ENCODE results near the gene LARP4.

LARP4 gene

DNA sequence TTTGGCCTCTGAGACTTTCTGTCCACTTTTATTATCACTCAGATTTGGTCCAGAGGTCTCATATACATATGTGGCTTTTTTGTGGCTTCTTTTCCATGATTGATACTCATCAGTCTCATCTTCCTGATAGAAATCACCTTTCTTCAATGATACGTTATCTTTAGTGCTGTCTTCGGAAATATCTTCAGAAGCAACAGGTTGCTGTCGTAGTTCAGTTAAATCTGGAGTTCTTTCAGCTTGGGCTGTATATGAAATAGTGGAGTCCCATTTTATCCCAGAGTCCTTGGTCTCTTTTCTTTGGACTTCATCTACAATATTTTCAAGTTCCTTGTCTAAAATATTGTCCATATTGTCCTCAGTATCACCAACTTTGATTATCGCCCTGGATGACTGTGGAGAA lies 45.3 kb upstream of the LARP4 start:
- H3K36me3 ChIP-seq (ENCODE audit: control insufficient read depth in 2 of 2, insufficient read depth in 1 of 2, low read length in 2 of 2): no peaks in the 10 kb centered on the region
- peak; percentile 67; the same call in 1 of the 2 replicates for TF ChIP-seq SCRT1 (tag by site-specific recombination; IDR thresholded peaks at IDR 0.05; ENCODE audit: borderline replicate concordance)
- TF ChIP-seq ZNF37A (tag by site-specific recombination; IDR thresholded peaks at IDR 0.05): no peak
- TF ChIP-seq SCRT2 (tag by site-specific recombination; IDR thresholded peaks at IDR 0.05): peak; percentile 82
- CTCF ChIA-PET: interaction anchor here (0.6 to 0.9 kb wide), 2 partner anchors 55 to 244 kb away, joined by 4 to 7 read pairs; partner anchors contain the start of gene COX14
- POLR2A ChIA-PET: no interaction called here
- no peak overlapping the region for H3K27ac ChIP-seq (ENCODE audit: extremely low read depth, low read depth, low read length)
- H3K4me1 ChIP-seq (ENCODE audit: control insufficient read depth, insufficient read depth, low read length): no peaks in the 10 kb centered on the region
- no peak overlapping the region for H3K4me3 ChIP-seq (ENCODE audit: low read depth, low read length)
- no peaks in the 10 kb centered on the region for H3K9me3 ChIP-seq (ENCODE audit: control insufficient read depth, insufficient read depth, low read depth, low read length)

GRCh38 chr12:50362671-50363070 lies 38.0 kb upstream of the LARP4 start:
- no peaks in the 10 kb centered on the region for H3K36me3 ChIP-seq (ENCODE audit: control insufficient read depth in 2 of 2, insufficient read depth in 1 of 2, low read length in 2 of 2)
- H3K27ac ChIP-seq (ENCODE audit: extremely low read depth, low read depth, low read length): no peak overlapping the region
- H3K4me3 ChIP-seq (ENCODE audit: low read depth, low read length): no peak overlapping the region
- ChIA-PET POLR2A (no interaction called here), CTCF (interaction anchor here (0.6 kb wide), 1 partner anchor 26 kb away, joined by 3 read pairs; no protein-coding TSS in a partner anchor)
- no peaks in the 10 kb centered on the region for H3K4me1 ChIP-seq (ENCODE audit: control insufficient read depth, insufficient read depth, low read length)
- no peak for TF ChIP-seq WT1 (tag by site-specific recombination; IDR thresholded peaks at IDR 0.05)
- TF ChIP-seq ZNF654 (tag by site-specific recombination; IDR thresholded peaks at IDR 0.05; ENCODE audit: low read depth): no peak
- TF ChIP-seq, protein P1, sequence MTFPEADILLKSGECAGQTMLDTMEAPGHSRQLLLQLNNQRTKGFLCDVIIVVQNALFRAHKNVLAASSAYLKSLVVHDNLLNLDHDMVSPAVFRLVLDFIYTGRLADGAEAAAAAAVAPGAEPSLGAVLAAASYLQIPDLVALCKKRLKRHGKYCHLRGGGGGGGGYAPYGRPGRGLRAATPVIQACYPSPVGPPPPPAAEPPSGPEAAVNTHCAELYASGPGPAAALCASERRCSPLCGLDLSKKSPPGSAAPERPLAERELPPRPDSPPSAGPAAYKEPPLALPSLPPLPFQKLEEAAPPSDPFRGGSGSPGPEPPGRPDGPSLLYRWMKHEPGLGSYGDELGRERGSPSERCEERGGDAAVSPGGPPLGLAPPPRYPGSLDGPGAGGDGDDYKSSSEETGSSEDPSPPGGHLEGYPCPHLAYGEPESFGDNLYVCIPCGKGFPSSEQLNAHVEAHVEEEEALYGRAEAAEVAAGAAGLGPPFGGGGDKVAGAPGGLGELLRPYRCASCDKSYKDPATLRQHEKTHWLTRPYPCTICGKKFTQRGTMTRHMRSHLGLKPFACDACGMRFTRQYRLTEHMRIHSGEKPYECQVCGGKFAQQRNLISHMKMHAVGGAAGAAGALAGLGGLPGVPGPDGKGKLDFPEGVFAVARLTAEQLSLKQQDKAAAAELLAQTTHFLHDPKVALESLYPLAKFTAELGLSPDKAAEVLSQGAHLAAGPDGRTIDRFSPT (tag by site-specific recombination; IDR thresholded peaks at IDR 0.05): no peak
- TF ChIP-seq, protein P2, sequence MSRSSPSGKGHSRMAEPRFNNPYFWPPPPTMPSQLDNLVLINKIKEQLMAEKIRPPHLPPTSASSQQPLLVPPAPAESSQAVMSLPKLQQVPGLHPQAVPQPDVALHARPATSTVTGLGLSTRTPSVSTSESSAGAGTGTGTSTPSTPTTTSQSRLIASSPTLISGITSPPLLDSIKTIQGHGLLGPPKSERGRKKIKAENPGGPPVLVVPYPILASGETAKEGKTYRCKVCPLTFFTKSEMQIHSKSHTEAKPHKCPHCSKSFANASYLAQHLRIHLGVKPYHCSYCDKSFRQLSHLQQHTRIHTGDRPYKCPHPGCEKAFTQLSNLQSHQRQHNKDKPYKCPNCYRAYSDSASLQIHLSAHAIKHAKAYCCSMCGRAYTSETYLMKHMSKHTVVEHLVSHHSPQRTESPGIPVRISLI (tag by site-specific recombination; IDR thresholded peaks at IDR 0.05): no peak
- H3K9me3 ChIP-seq (ENCODE audit: control insufficient read depth, insufficient read depth, low read depth, low read length): no peaks in the 10 kb centered on the region

DNA sequence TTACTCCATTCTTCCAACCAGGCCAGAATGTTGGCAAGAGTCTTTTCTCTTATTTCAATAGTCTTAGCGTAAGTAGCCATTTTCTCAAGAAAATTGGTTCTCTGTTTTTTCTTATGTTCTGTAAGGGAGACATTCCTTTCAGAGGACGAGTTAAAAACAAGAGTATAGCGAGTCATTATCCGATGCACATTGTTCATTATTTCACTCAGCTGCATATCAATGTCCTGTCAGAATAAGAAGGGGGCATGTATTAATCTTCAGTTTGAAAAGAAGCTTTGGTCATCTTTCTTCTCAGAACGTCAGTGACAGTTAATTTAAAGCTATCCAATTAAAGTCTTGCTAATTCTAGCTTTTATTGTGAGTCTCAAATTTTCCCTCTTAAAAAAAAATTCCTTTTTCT lies 37.5 kb upstream of the LARP4 start:
- no peaks in the 10 kb centered on the region for H3K36me3 ChIP-seq (ENCODE audit: control insufficient read depth in 2 of 2, insufficient read depth in 1 of 2, low read length in 2 of 2)
- no peak overlapping the region for H3K27ac ChIP-seq (ENCODE audit: extremely low read depth, low read depth, low read length)
- H3K4me1 ChIP-seq (ENCODE audit: control insufficient read depth, insufficient read depth, low read length): no peaks in the 10 kb centered on the region
- ChIA-PET CTCF (interaction anchor here (0.5 to 0.6 kb wide), 2 partner anchors 13 to 26 kb away, joined by 3 read pairs; no protein-coding TSS in a partner anchor), POLR2A (interaction anchor here (0.6 kb wide), 1 partner anchor 13 kb away, joined by 3 read pairs; no protein-coding TSS in a partner anchor)
- H3K4me3 ChIP-seq (ENCODE audit: low read depth, low read length): no peak overlapping the region
- TF ChIP-seq ZNF529 (tag by site-specific recombination; IDR thresholded peaks at IDR 0.05; ENCODE audit: insufficient replicate concordance) (no peak), ZFP3 (tag by site-specific recombination; IDR thresholded peaks at IDR 0.05; ENCODE audit: low read depth) (no peak), TRIM28 (IDR thresholded peaks at IDR 0.05; ENCODE audit: borderline replicate concordance, low read length) (no peak), ZNF555 (tag by site-specific recombination; conservative IDR thresholded peaks at IDR 0.05) (no peak), ZNF2 (tag by site-specific recombination; IDR thresholded peaks at IDR 0.05) (no peak), ZNF792 (tag by site-specific recombination; IDR thresholded peaks at IDR 0.05) (no peak), ELK4 (IDR thresholded peaks at IDR 0.05; ENCODE audit: borderline replicate concordance, low read depth, low read length) (no peak), BCL11B (tag by site-specific recombination; IDR thresholded peaks at IDR 0.05; ENCODE audit: low read depth) (no peak), ZNF366 (tag by site-specific recombination; conservative IDR thresholded peaks at IDR 0.05) (no peak), ZNF350 (tag by site-specific recombination; IDR thresholded peaks at IDR 0.05) (no peak), ZNF530 (tag by site-specific recombination; IDR thresholded peaks at IDR 0.05; ENCODE audit: low read depth) (no peak), ZSCAN16 (tag by site-specific recombination; IDR thresholded peaks at IDR 0.05) (no peak), ZNF610 (tag by site-specific recombination; IDR thresholded peaks at IDR 0.05; ENCODE audit: borderline replicate concordance) (no peak)
- TF ChIP-seq, protein P3, sequence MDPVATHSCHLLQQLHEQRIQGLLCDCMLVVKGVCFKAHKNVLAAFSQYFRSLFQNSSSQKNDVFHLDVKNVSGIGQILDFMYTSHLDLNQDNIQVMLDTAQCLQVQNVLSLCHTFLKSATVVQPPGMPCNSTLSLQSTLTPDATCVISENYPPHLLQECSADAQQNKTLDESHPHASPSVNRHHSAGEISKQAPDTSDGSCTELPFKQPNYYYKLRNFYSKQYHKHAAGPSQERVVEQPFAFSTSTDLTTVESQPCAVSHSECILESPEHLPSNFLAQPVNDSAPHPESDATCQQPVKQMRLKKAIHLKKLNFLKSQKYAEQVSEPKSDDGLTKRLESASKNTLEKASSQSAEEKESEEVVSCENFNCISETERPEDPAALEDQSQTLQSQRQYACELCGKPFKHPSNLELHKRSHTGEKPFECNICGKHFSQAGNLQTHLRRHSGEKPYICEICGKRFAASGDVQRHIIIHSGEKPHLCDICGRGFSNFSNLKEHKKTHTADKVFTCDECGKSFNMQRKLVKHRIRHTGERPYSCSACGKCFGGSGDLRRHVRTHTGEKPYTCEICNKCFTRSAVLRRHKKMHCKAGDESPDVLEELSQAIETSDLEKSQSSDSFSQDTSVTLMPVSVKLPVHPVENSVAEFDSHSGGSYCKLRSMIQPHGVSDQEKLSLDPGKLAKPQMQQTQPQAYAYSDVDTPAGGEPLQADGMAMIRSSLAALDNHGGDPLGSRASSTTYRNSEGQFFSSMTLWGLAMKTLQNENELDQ (tag by site-specific recombination; IDR thresholded peaks at IDR 0.05; ENCODE audit: low read depth): no peak
- no peaks in the 10 kb centered on the region for H3K9me3 ChIP-seq (ENCODE audit: control insufficient read depth, insufficient read depth, low read depth, low read length)

Data from HEK293 (cell line).